GM12878 (cell line): ENCODE results near the gene CHN1. TPM values are rescaled to one million over a fixed set of nuclear protein-coding genes. Genes with fewer than 3 reads are reported as not detected.

ENCODE experiments used
- ATAC-seq: fragments of 200-7000 bp; cut with Tn5 transposase; 3 replicates; pipeline ENCODE4 v1.9.1; 2020; ENCODE audit warnings: mild to moderate bottlenecking, moderate library complexity
- BruUV-seq: library from RNA; stranded (reverse); fragments of 400-500 nt; replicated peaks from 2 replicates; lab custom pipeline; 2021; lab: Mats Ljungman, UMichigan
- CTCF ChIA-PET: fragments of 300-600 bp; sonication (Branson Sonifier 250); formaldehyde crosslinking; extraction: SDS; loops from one replicate; lab custom pipeline; 2021; ENCODE audit warnings: inconsistent platforms; lab: Yijun Ruan, JAX
- POLR2A ChIA-PET: fragments of 350-600 bp; formaldehyde crosslinking; extraction: SDS; loops from one replicate; lab custom pipeline; 2021; ENCODE audit warnings: inconsistent platforms; lab: Charles Lee
- RAD21 ChIA-PET: fragments of 300-600 bp; sonication (Branson Sonifier 250); formaldehyde crosslinking; loops from one replicate; lab custom pipeline; 2023; ENCODE audit warnings: antibody characterized with exemption; ENCODE audit not compliant: unreplicated experiment; lab: Charles Lee
- SMC1A ChIA-PET: fragments of 300-600 bp; sonication (Branson Sonifier 250); formaldehyde crosslinking; loops from one replicate; lab custom pipeline; 2023; ENCODE audit not compliant: unreplicated experiment, uncharacterized antibody; lab: Charles Lee
- DNase-seq: peaks from one replicate; pipeline ENCODE4 v3.0.0-alpha.2; 2011; ENCODE audit warnings: low read depth, low spot score
- FAIRE-seq: peaks from 3 replicates; lab custom pipeline; 2011; peaks lifted over from hg19 to GRCh38; lab: Jason Lieb, UNC
- H2AFZ ChIP-seq: 2 replicates; pipeline ENCODE4 v1.6.0; 2011; ENCODE audit warnings: low read depth, low read length, control low read depth; ENCODE audit not compliant: control insufficient read depth
- H3K27ac ChIP-seq: 2 replicates; pipeline ENCODE4 v1.5.1; 2011; ENCODE audit warnings: control low read depth; ENCODE audit not compliant: control insufficient read depth, insufficient read depth
- H3K27me3 ChIP-seq, 2 experiments: replicated peaks in 1 of 2; 2 replicates each; pipeline versions ENCODE4 v1.6.0 to v1.6.1; 2011; ENCODE audit warnings: low read length in 1 of 2; ENCODE audit not compliant: control insufficient read depth in 2 of 2, insufficient read depth in 2 of 2
- H3K36me3 ChIP-seq, 2 experiments: 2 replicates each; pipeline ENCODE4 v1.5.1; 2011; ENCODE audit warnings: low read length in 1 of 2; ENCODE audit not compliant: control insufficient read depth in 2 of 2, insufficient read depth in 2 of 2
- H3K4me1 ChIP-seq: 2 replicates; pipeline ENCODE4 v1.6.1; 2011; ENCODE audit warnings: mild to moderate bottlenecking, low read length, moderate library complexity, mixed read lengths; ENCODE audit not compliant: control insufficient read depth, insufficient read depth
- H3K4me2 ChIP-seq: 2 replicates; pipeline ENCODE4 v1.6.0; 2011; ENCODE audit warnings: control low read depth; ENCODE audit not compliant: control insufficient read depth, insufficient read depth
- H3K4me3 ChIP-seq: fragments of 200-600 bp; sonication (generic); 2 replicates; pipeline ENCODE4 v1.5.1; 2016
- H3K79me2 ChIP-seq: 2 replicates; pipeline ENCODE4 v1.6.0; 2011; ENCODE audit warnings: low read length; ENCODE audit not compliant: control insufficient read depth, insufficient read depth
- H3K9ac ChIP-seq: 2 replicates; pipeline ENCODE4 v1.8.0; 2011; ENCODE audit warnings: low read length, control low read depth, mixed read lengths; ENCODE audit not compliant: control insufficient read depth, insufficient read depth
- H3K9me3 ChIP-seq: replicated peaks from 3 replicates; pipeline ENCODE4 v1.5.1; 2011; ENCODE audit warnings: mild to moderate bottlenecking, low read length; ENCODE audit not compliant: control insufficient read depth, insufficient read depth
- H4K20me1 ChIP-seq: 2 replicates; pipeline ENCODE4 v1.6.0; 2011; ENCODE audit not compliant: control insufficient read depth, insufficient read depth
- CBX3 ChIP-seq: fragments of 200-600 bp; sonication (generic); IDR thresholded peaks from 2 replicates; pipeline ENCODE4 v1.6.1; 2016; ENCODE audit warnings: low read depth, borderline replicate concordance
- CEBPB ChIP-seq, 2 experiments: fragments of 150-350 bp in 1 of 2; IDR thresholded peaks; 2 replicates each; pipeline ENCODE4 v1.6.1; 2012 to 2014; ENCODE audit warnings: low read depth in 2 of 2, low read length in 2 of 2, borderline replicate concordance in 1 of 2, inconsistent platforms in 1 of 2
- DPF2 ChIP-seq: fragments of 450-650 bp; IDR thresholded peaks from 2 replicates; pipeline ENCODE4 v1.6.1; 2017; ENCODE audit warnings: mild to moderate bottlenecking
- GABPA ChIP-seq: IDR thresholded peaks from 2 replicates; pipeline ENCODE4 v1.6.1; 2014; ENCODE audit warnings: antibody characterized with exemption, low read depth, mild to moderate bottlenecking, inconsistent platforms
- HDAC6 ChIP-seq: fragments of 200-600 bp; sonication (generic); IDR thresholded peaks from one replicate; pipeline ENCODE4 v1.8.0; 2017; ENCODE audit warnings: antibody characterized with exemption; ENCODE audit not compliant: unreplicated experiment
- IRF4 ChIP-seq: IDR thresholded peaks from 2 replicates; pipeline ENCODE4 v1.6.1; 2011; ENCODE audit warnings: low read depth, low read length
- JUNB ChIP-seq: IDR thresholded peaks from 2 replicates; pipeline ENCODE4 v1.6.1; 2016; ENCODE audit warnings: antibody characterized with exemption, mild to moderate bottlenecking
- MXI1 ChIP-seq: fragments of 150-350 bp; IDR thresholded peaks from 2 replicates; pipeline ENCODE4 v1.6.1; 2011; ENCODE audit warnings: low read depth, mild to moderate bottlenecking, inconsistent platforms, low read length, improper control_type of control experiment
- PAX5 ChIP-seq: IDR thresholded peaks from 2 replicates; pipeline ENCODE4 v1.6.1; 2011; ENCODE audit warnings: low read depth, low read length, borderline replicate concordance
- POU2F2 ChIP-seq: IDR thresholded peaks from 3 replicates; pipeline ENCODE4 v1.6.1; 2011; ENCODE audit warnings: low read depth, mild to moderate bottlenecking, low read length, borderline replicate concordance
- RELA ChIP-seq: fragments of 450-650 bp; IDR thresholded peaks from 2 replicates; pipeline ENCODE4 v1.8.0; 2014; ENCODE audit warnings: borderline replicate concordance; ENCODE audit not compliant: partially characterized antibody
- TBL1XR1 ChIP-seq: IDR thresholded peaks from 2 replicates; pipeline ENCODE4 v1.6.1; 2012; ENCODE audit warnings: low read depth, low read length, improper control_type of control experiment
- ZBED1 ChIP-seq: IDR thresholded peaks from 2 replicates; pipeline ENCODE4 v1.6.1; 2016; ENCODE audit warnings: borderline replicate concordance
- ZNF207 ChIP-seq: fragments of 450-650 bp; IDR thresholded peaks from 2 replicates; pipeline ENCODE4 v1.6.1; 2014; ENCODE audit warnings: antibody characterized with exemption, mild to moderate bottlenecking, borderline replicate concordance
- ZNF24 ChIP-seq: fragments of 450-650 bp; IDR thresholded peaks from 2 replicates; pipeline ENCODE4 v1.6.1; 2017; ENCODE audit warnings: antibody characterized with exemption, mild to moderate bottlenecking
- ZNF384 ChIP-seq: IDR thresholded peaks from 2 replicates; pipeline ENCODE4 v1.6.1; 2012; ENCODE audit warnings: low read depth, mild to moderate bottlenecking, low read length, improper control_type of control experiment, borderline replicate concordance
- ZZZ3 ChIP-seq: IDR thresholded peaks from 2 replicates; pipeline ENCODE4 v1.6.1; 2011; ENCODE audit warnings: low read depth; ENCODE audit not compliant: control insufficient read depth, insufficient read length
- WGBS: methylation state at CpG from one replicate; pipeline ENCODE4 v1.1.6; 2016; ENCODE audit warnings: low lambda C conversion rate; ENCODE audit not compliant: insufficient replicate concordance, insufficient coverage; ENCODE audit errors: missing lambda C conversion rate; 5-methylcytosine and 5-hydroxymethylcytosine counted together
- in situ Hi-C: fragments of 300-500 bp; cut with MboI; formaldehyde crosslinking; loops from 9 replicates; pipeline ENCODE4 v1.14.3; 2018; ENCODE audit warnings: mixed read lengths
- intact Hi-C: fragments of 100-400 bp; cut with micrococcal nuclease; formaldehyde crosslinking; loops from one replicate; pipeline ENCODE4 v1.14.2; 2022; ENCODE audit not compliant: unreplicated experiment
- polyA plus RNA-seq, 11 experiments: library from polyadenylated mRNA; depleted of rRNA in 4 of 11; unstranded in 6 of 11; stranded (reverse) in 5 of 11; fragments of >200 nt; fragmentation: Nextera tagmentation in 4 of 11; fragmentation: Illumina TruSeq in 1 of 11; extraction: Ambion mirVana in 4 of 11; extraction: Trizol in 1 of 11; gene quantifications; 1 replicate in 1 of 11; 2 replicates in 10 of 11; pipeline versions ENCODE4 v1.2.1 to v1.2.3, GENCODE V29; 2011 to 2016; ENCODE audit warnings: inconsistent platforms in 2 of 11, missing spikeins in 2 of 11, low read depth in 1 of 11
- total RNA-seq, 4 experiments: library from RNA; depleted of rRNA in 3 of 4; stranded (reverse); fragments of >200 nt in 3 of 4; fragmentation: Illumina TruSeq in 1 of 4; extraction: Trizol in 1 of 4; gene quantifications; 2 replicates each; pipeline versions ENCODE4 v1.2.1 to v1.2.3, GENCODE V29; 2013 to 2021
- TF ChIP-seq, protein P1 (sequence below): fragments of 150-350 bp; IDR thresholded peaks from 2 replicates; pipeline ENCODE4 v1.6.1; 2014; ENCODE audit warnings: mild to moderate bottlenecking, low read depth, low read length

The CHN1 gene
- total and polyA plus RNA-seq, 10 of the 15 experiments (the other 5 are each of a cell fraction or from before 2014, with no cell fraction given), result 0.18 to 0.92 (median 0.53) TPM; not detected in 1

DNA sequence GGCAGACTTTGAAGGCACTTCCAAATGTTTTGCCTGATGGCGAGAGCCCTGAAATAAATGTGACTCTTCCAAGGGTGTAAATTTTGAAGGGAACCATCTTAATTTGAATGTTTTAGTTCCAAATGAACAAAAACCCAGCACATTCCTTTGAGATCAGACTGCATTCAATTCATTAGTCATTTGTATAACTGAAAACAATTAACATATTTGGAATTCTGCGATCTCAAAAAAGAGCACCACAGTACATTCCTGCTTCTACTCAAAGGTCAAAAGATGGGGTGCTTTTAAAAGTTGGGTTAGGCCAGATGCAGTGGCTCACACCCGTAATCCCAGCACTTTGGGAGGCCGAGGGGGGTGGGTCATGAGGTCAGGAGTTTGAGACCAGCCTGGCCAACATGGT is 202.7 kb downstream of the CHN1 start:
- ChIA-PET CTCF (no interaction called here), SMC1A (no interaction called here)
- intact Hi-C loops, result no loop called here

GRCh38 chr2:174800436-174801205 is 204.6 kb downstream of the CHN1 start:
- ATAC-seq, result no peak
- H3K27ac ChIP-seq, result no peak overlapping the region
- intact Hi-C loops (no loop called here), in situ Hi-C loops (no loop called here)
- H3K4me1 ChIP-seq, result no peaks in the 10 kb centered on the region
- POLR2A ChIA-PET, result no interaction called here
- no peak for DNase-seq
- H3K9ac ChIP-seq, result no peak overlapping the region
- H4K20me1 ChIP-seq, result no peaks in the 10 kb centered on the region
- no TSS peak for BruUV-seq
- WGBS, result 30% methylated on average over 8 of the region's 8 CpGs
- no peak overlapping the region for H2AFZ ChIP-seq
- no peaks in the 10 kb centered on the region for H3K36me3 ChIP-seq
- H3K79me2 ChIP-seq, result no peaks in the 10 kb centered on the region
- H3K9me3 ChIP-seq, result no peaks in the 10 kb centered on the region
- SMC1A ChIA-PET, result no interaction called here
- H3K4me2 ChIP-seq, result no peak overlapping the region
- FAIRE-seq, result no peak
- H3K27me3 ChIP-seq, result no peaks in the 10 kb centered on the region; a peak in 2 of 4 replicates
- CTCF ChIA-PET, result no interaction called here
- H3K4me3 ChIP-seq, result no peak overlapping the region
- RAD21 ChIA-PET, result no interaction called here
- TF ChIP-seq ZZZ3 (no peak), IRF4 (no peak), ZBED1 (no peak), MXI1 (no peak), CEBPB (IDR thresholded peaks at IDR 0.05; ENCODE audit: borderline replicate concordance in 1 of 2, low read depth in 2 of 2, low read length in 2 of 2) (no peak), RELA (no peak), TBL1XR1 (no peak), ZNF207 (no peak), HDAC6 (no peak), ZNF384 (no peak), ZNF24 (no peak), DPF2 (no peak), GABPA (no peak), CBX3 (no peak), POU2F2 (no peak), JUNB (no peak)
- TF ChIP-seq, protein P1, sequence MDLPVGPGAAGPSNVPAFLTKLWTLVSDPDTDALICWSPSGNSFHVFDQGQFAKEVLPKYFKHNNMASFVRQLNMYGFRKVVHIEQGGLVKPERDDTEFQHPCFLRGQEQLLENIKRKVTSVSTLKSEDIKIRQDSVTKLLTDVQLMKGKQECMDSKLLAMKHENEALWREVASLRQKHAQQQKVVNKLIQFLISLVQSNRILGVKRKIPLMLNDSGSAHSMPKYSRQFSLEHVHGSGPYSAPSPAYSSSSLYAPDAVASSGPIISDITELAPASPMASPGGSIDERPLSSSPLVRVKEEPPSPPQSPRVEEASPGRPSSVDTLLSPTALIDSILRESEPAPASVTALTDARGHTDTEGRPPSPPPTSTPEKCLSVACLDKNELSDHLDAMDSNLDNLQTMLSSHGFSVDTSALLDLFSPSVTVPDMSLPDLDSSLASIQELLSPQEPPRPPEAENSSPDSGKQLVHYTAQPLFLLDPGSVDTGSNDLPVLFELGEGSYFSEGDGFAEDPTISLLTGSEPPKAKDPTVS, result no peak

More for the DNA sequence above, 202.7 kb downstream of the CHN1 start:
- RAD21 ChIA-PET, result no interaction called here
- Histone ChIP-seq H2AFZ (no peak overlapping the region), H3K27ac (no peak overlapping the region), H3K4me1 (no peaks in the 10 kb centered on the region), H3K9me3 (no peaks in the 10 kb centered on the region), H3K4me3 (no peak overlapping the region), H3K4me2 (no peak overlapping the region), H3K9ac (no peak overlapping the region), H3K36me3 (no peaks in the 10 kb centered on the region), H3K79me2 (no peaks in the 10 kb centered on the region), H3K27me3 (peaks cover 0 to 1% of the 10 kb centered on the region in 2 experiments; a peak in 2 of 4 replicates), H4K20me1 (no peaks in the 10 kb centered on the region)
- in situ Hi-C loops, result no loop called here
- FAIRE-seq, result no peak
- no TSS peak for BruUV-seq
- DNase-seq, result no peak
- POLR2A ChIA-PET, result no interaction called here
- no peak for ATAC-seq
- 42% methylated on average over 4 of the region's 4 CpGs for whole genome bisulfite sequencing
- no peak for TF ChIP-seq PAX5
- TF ChIP-seq, all 136 proteins: peak for 0
